IPS DF 4.7 (cell line): ENCODE measurements around the gene POFUT2.
"Not testable (repeated sequence)": the region's sequence is repeated elsewhere in the genome, so short reads cannot be mapped to it uniquely, and the experiment has no call there.

Experiments
- DNase-seq: peaks from one replicate; pipeline ENCODE4 v3.0.0-alpha.2; 2013; ENCODE audit warnings: low spot score; ENCODE audit errors: extremely low read depth

POFUT2 gene

GRCh38 chr21:45310459-45310858, 22.8 kb upstream of the POFUT2 start:
- DNase-seq, result no peak

- no peak for DNase-seq
Measured at GRCh38 chr21:45309987-45310381, 22.3 kb upstream of the POFUT2 start.

GRCh38 chr21:45309069-45309986, 21.6 kb upstream of the POFUT2 start:
- DNase-seq, result no peak

DNA sequence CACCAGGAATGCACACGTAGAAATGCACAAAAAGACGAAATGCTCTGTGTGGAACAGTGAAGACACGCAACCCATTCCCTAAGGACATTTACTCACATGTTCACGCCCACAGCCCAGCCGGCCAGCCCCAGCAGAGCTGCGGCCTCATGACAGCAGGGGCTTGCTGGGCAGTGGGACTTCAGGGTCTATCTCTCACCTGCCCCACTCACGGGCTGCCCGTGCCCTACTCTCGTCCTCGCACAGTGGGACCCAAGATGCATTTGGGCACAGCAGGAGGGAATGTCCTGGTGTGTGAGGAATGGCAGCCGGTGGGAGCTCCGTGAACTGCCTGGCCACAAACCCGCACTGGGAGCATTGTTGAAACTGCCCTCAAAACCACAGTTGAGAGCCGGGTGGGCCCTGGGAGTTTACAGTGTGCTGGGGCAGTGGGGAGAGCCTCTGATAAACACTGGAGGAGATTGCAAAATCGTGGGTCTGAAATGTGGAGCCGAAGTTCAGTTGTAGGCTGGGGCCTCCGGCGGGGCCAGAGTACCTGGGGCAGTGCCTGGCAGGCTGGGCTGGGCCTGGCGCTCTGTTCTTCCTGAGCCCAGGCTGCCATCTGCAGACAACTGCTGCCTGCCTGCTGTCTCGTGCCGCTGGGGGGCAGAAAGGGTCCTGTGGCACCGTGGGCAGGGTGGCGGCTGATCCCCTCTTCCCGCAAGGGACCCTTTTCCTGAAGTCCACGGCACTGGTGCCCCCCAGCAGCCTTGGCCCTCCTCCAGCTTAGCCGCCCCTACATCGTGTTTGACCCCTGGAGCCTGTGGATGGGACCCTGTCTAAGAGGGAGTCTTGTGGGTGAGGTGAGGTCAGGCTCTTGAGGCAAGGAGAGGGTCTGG, 20.7 kb upstream of the POFUT2 start:
- DNase-seq, result no peak

- DNase-seq, result not testable (repeated sequence)
Measured at GRCh38 chr21:45307597-45308158, 20.0 kb upstream of the POFUT2 start.

DNA sequence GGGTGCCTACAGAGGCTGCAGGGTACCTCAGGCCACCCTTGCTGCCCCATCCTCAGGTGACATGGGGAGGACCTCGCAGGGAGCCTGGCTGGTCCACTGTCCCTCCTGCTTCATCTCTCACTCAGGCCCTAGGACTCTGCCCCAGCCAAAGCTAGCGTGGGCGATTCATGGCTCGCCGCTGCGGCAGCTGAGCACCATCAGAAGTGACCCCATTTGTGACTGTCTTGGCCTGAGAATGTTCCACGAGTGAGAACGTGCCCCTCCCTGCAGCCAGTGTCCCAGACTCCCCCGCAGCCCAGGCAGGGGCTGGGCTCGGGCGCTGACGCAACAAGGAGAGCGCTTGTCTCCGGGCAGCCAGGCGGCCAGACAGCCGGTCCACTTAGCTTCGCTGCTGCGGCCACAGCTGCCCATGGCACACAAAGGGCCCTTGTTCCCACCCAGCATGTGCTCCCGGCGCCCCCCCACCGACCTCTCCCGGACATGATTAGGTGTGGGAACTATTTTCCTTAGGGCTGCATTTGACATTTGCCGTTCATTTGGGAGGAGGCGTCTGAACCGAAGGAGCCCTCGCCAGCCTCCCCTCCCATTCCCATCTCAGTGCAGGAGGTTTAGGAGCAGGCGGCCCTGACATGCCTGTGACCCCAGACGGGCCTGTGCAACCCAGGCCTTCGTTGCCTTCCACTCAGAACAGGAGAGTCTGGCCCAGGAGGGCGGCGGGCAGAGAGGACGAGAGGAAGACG, 19.3 kb upstream of the POFUT2 start:
- DNase-seq, result no peak

DNA sequence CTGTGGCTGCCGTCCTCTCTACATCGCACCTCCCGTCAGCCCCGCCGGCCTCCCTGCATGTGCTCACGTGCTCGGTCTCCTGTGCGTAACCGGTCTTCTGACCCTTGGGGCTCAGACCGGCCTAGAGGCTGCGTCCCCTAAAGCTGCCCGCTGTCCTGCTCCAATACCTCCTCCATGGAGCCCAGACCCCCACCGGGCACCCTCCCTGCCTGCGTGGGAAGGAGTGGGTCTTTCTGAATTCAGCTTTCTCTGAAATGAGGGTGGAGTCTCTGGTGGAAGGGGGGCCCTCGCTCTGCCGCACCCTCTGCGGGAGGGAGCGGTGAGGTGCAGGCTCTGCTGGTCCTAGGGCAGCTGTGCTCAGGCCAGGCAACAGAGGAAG, 18.7 kb upstream of the POFUT2 start:
- DNase-seq, result no peak

DNA sequence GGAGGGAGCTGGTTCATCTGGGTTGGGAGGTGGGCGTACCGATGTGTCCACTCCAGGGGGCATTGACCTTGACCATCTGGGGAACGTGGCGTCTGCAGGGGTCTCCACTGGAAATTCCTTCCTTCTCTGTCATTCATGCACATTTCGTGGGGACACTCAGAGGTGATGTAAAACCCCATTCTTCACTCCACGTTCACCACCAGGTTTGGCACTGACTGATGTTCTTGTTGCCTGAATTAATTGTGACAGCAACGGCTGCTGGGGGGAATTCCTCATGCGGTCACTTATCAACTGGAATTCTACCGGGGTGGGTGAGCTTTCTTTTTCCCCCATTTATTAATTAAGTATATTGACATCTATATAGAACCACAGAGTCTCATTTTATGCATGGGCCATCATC, 18.1 kb upstream of the POFUT2 start:
- no peak for DNase-seq

DNA sequence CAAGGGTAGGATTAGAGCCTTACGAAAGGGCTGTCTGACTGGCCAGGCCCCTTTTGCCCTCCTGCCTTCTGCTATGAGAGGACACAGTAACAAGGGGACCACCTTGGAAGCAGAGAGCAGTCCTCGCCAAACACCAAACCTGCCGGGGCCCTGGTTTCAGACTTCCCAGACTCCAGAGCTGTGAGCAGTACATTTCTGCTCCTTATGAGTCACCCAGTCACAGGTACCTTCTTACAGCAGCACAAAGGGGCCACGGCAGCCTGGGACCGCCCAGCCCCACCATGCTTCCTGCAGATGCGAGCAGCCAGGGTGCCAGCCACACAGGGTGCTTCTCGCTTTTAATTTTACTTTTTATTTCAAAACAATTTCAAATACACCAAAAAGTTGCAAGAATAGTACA, 17.2 kb upstream of the POFUT2 start:
- DNase-seq, result no peak

DNA sequence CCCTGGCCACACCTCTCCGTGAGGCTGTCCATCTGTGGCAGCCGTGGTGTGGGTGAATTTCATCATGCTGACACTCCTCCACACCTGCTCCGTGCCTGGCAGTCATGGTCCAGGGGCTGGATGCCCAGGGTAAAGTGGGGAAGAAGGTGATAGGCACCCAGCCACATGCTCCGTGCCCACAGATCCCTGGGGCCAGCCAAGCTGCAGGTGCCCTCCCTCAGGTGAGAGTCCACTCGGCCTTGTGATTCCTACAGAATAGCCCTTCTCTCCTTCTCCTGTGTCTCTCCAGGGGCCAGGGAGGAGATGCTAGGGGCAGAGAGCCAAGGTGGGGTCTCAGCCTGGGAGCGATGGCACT, 16.8 kb upstream of the POFUT2 start:
- no peak for DNase-seq

DNA sequence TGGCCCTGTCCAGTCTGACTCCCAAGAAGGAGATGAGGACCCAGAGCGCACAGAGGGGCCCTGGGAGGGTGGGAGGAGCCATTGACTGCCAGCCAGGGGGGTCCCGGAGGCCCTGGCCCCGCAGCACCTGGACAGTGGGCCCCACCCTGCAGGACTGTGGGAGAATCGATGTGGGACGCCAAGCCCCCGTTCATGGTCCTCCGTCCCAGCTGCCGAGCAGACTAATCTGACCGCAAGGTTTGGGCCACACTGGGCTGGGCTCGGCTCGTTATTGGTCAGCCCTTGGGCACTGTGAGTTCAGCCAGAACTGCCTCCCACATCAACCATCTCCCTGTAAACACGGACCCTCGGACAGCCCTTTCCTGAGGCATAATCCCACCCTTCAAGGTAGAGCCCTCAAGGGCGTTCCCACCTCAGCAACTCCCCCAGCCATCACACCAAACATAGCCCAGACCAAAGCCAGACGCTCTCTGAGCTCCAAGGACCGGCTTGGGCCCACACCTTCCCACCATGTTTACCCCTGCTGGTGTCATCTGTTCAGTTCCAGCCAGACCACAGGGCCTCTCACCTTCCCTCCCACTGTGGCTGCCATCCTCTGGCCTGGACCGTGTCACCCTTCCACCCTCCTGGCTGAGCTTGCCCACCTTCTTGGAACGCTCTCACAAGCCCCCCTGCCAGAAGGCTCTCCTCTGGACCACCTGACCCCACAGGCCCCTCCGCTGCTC, 16.2 kb upstream of the POFUT2 start:
- no peak for DNase-seq

- DNase-seq, result no peak
Measured at GRCh38 chr21:45303091-45303615, 15.5 kb upstream of the POFUT2 start.

DNA sequence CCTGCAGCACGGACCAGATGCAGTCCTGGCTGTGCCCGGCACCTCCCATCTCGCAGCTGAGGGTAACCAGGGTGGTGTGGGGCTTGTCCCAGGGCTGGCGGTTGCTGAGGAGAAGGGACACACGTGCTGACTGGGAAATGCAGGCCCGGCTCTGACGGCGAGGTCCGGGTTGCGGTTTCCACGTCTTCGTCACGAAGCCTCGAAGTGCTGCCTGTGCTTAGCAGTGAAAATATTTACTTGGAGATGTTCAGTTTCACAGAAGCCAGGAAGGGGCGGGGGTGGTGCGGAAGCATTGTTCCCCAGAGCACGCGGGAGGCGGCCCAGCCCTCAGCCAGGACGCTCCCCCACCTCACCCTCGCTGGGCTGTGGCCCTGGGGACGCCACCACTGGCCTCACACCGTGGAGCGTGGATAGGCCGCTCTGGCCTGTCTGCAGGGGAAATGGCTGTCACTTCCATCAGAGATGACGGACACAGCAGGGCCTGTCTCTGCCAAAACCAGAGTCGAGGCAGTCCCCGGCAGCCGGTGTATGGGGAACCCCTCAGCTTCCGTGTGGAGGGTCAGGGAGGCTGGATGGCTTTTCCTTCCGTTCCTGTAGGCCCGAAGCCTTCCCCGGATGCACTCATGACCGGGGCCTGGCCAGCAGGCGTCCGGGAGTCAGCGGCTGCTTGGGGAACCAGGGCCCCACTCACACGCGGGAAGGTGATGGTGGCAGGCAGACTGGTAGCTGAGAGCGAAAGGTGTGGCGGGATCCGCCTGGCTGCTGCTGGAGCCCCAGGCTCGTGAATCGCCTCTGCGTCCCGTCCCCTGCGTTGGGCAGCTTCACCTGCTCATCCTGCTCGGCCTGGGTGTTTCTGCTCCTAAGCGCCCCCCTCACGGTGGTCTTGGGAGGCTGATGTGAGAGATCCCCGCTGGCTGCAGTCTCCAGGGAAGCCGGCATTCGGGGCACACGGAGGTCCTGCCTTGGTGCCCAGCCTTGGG, 14.7 kb upstream of the POFUT2 start:
- no peak for DNase-seq

- no peak for DNase-seq
Measured at GRCh38 chr21:45301521-45302081, 13.9 kb upstream of the POFUT2 start.

DNA sequence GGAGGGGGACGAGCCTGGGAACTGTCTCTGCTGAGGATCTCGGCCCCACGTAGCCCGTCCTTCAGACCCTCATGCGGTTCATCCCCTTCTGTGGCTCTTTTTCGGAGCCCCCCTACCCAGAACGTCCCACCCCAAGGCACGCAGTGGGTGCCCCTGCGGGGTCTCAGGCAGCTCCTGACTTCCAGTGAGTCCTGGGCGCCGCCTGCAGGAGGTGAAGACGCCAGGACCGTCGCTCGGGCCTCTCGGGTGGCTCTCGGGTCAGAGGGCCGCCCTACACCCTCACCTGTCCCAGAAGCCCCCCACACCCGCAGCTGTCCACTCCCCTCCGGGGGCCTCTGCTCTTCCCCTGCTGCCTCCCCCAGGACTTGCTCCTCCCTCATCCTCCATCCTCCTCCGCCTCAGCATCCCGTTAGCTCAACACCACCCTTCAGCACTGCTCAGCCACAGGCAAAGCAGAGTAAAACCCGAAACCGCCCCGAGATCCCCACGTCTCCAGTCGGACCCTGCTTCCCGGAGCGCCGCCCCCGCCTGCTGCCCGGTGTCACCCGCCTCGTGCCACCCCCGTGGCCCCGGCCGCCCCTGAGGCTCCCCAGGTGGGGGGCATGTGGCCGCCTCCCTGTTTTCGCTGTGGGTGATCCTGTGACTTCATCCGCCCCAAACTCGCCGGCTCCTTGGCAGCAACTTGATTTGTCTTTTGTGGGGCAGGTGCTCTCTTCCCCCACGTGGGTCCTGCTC, 13.3 kb upstream of the POFUT2 start:
- DNase-seq, result no peak

GRCh38 chr21:45299864-45300785, 12.4 kb upstream of the POFUT2 start:
- DNase-seq, result no peak
